Lower lobe of right lung (tissue), 2 donors: Measurements from ENCODE around the gene NUP43. TPM values are rescaled to one million over a fixed set of nuclear protein-coding genes. Genes with fewer than 3 reads are reported as not detected.

Experiments
- ATAC-seq, 2 donors: fragments of 200-7000 bp; cut with Tn5 transposase; one replicate each; pipeline ENCODE4 v1.9.1; 2020 to 2022; ENCODE audit warnings: mild to moderate bottlenecking in 2 of 2, moderate library complexity in 2 of 2
- DNase-seq: peaks from one replicate; pipeline ENCODE4 v3.0.0-alpha.2; 2020
- H3K27ac ChIP-seq: fragments of 200-600 bp; one replicate; pipeline ENCODE4 v1.8.0; 2022
- H3K27me3 ChIP-seq: fragments of 200-600 bp; one replicate; pipeline ENCODE4 v1.8.0; 2022; ENCODE audit warnings: low read depth
- H3K36me3 ChIP-seq: fragments of 200-600 bp; one replicate; pipeline ENCODE4 v1.8.0; 2022; ENCODE audit warnings: mild to moderate bottlenecking
- H3K4me1 ChIP-seq: fragments of 200-600 bp; one replicate; pipeline ENCODE4 v1.8.0; 2022
- H3K4me3 ChIP-seq: fragments of 200-600 bp; one replicate; pipeline ENCODE4 v1.8.0; 2022; ENCODE audit warnings: mild to moderate bottlenecking
- H3K9me3 ChIP-seq: fragments of 200-600 bp; one replicate; pipeline ENCODE4 v1.8.0; 2022
- intact Hi-C: fragments of 100-400 bp; cut with DNase I; formaldehyde crosslinking; loops from one replicate; pipeline ENCODE4 v1.11.0; 2022
- total RNA-seq: library from RNA; stranded (reverse); fragmentation: NEBNext Ultra II Directional; extraction: Animal tissue kit (Norgen Biotek cat#: 25700); gene quantifications from one replicate; pipeline ENCODE4 v1.2.1, GENCODE V29; 2021
- TF ChIP-seq, protein P1 (sequence below): fragments of 200-600 bp; IDR thresholded peaks from one replicate; pipeline ENCODE4 v1.8.0; 2022; ENCODE audit warnings: antibody characterized with exemption, mild to moderate bottlenecking
- donor health status: DM: no; HTN: yes; CAD: no; lungs with severe emphysema.

Gene NUP43
- total RNA-seq, 1 donor from 2014 or later = 22.0 TPM

DNA sequence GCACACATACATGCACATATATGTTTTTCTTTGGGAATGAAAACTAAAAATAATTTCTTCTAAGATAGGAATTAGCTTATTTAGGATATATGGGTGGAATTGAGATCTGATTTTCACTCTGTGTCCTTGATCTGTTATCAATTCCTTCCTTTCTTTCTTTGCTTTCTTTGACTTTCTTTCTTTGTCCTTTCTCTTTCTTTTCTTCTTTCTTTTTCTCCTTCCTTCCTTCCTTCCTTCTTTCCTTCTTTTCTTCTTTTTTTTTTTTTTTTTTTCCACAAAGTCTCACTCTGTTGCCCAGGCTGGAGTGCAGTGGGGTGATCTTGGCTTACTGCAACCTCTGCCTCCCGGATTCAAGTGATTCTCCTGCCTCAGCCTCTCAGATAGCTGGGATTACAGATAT lies 31.3 kb upstream of the NUP43 start:
- TF ChIP-seq, protein P1, sequence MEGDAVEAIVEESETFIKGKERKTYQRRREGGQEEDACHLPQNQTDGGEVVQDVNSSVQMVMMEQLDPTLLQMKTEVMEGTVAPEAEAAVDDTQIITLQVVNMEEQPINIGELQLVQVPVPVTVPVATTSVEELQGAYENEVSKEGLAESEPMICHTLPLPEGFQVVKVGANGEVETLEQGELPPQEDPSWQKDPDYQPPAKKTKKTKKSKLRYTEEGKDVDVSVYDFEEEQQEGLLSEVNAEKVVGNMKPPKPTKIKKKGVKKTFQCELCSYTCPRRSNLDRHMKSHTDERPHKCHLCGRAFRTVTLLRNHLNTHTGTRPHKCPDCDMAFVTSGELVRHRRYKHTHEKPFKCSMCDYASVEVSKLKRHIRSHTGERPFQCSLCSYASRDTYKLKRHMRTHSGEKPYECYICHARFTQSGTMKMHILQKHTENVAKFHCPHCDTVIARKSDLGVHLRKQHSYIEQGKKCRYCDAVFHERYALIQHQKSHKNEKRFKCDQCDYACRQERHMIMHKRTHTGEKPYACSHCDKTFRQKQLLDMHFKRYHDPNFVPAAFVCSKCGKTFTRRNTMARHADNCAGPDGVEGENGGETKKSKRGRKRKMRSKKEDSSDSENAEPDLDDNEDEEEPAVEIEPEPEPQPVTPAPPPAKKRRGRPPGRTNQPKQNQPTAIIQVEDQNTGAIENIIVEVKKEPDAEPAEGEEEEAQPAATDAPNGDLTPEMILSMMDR = no peak
- Histone ChIP-seq H3K27ac (no peak overlapping the region), H3K27me3 (no peaks in the 10 kb centered on the region), H3K9me3 (no peaks in the 10 kb centered on the region), H3K4me1 (peaks cover 10% of the 10 kb centered on the region), H3K36me3 (peaks cover 54% of the 10 kb centered on the region), H3K4me3 (no peak overlapping the region)
- DNase-seq (no peak), ATAC-seq (no peak)
- intact Hi-C loops = no loop called here

DNA sequence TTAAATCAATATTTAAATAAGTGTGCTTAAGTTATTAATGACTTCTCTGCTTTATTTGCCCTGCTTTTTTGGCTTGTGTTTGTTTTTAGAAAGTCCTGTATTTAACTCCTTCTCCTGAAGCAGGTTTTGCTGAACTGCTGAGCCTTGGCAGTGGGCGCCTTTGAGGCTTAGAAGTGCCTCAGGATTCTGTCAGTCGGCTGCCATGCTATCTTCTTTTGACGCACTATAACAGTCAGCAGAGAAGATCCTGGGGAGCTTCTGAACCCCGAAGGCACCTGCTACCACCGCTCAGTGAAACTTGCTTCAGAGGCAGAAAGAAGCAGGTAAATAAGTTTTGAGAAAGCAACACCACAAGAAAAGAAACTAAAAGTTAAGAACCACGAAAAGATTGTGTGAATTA lies 25.6 kb upstream of the NUP43 start:
- Histone ChIP-seq H3K27ac (no peak overlapping the region), H3K9me3 (no peaks in the 10 kb centered on the region), H3K4me3 (no peak overlapping the region), H3K36me3 (peaks cover 53% of the 10 kb centered on the region), H3K4me1 (no peaks in the 10 kb centered on the region), H3K27me3 (no peaks in the 10 kb centered on the region)
- ATAC-seq = no peak
- TF ChIP-seq, protein P1 = no peak
- DNase-seq = no peak
- intact Hi-C loops = no loop called here

DNA sequence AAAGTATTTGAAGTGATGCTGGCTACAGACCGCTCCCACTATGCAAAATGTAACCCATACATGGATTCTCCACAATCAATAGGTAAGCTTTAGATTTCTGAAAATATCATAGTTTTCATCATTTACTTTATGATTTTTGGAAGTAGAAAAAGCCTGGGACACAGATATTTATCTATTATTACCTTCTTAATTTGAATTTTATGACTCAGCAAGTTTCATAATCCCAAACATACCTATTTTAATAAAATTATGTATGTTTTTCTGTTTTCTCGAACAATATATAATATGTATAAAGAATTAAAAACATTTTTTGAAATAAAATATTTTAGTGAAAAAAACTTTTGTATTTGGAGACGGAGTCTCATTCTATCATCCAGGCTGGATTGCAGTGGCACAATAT lies 24.9 kb upstream of the NUP43 start:
- no peaks in the 10 kb centered on the region for H3K4me1 ChIP-seq
- no peak overlapping the region for H3K27ac ChIP-seq
- TF ChIP-seq, protein P1 = no peak
- ATAC-seq = no peak
- DNase-seq = no peak
- H3K4me3 ChIP-seq = no peak overlapping the region
- no peaks in the 10 kb centered on the region for H3K9me3 ChIP-seq
- H3K27me3 ChIP-seq = no peaks in the 10 kb centered on the region
- intact Hi-C loops = no loop called here
- peaks cover 49% of the 10 kb centered on the region for H3K36me3 ChIP-seq

DNA sequence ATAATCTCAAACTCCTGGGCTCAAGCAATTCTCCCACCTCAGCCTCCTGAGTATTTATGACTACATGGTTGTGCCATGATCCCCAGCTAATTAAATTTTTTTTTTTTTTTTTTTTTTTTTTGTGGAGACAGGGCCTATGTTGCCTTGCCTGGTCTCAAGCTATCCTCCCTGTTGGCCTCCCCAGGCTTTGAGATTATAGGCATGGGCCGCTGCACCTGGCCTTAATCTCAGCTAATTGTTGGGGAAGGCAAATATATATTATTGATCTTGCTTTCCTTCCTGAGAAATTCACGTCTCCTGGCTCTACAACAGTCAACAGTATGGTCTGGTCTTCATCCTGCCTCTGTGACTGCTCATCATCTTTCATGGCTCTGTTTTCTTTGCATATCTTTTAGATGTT lies 23.3 kb upstream of the NUP43 start:
- DNase-seq (no peak), ATAC-seq (no peak)
- H3K27ac ChIP-seq = no peak overlapping the region
- TF ChIP-seq, protein P1 = no peak
- H3K4me1 ChIP-seq = no peaks in the 10 kb centered on the region
- no peaks in the 10 kb centered on the region for H3K27me3 ChIP-seq
- peaks cover 39% of the 10 kb centered on the region for H3K36me3 ChIP-seq
- H3K4me3 ChIP-seq = no peak overlapping the region
- intact Hi-C loops = no loop called here
- no peaks in the 10 kb centered on the region for H3K9me3 ChIP-seq

DNA sequence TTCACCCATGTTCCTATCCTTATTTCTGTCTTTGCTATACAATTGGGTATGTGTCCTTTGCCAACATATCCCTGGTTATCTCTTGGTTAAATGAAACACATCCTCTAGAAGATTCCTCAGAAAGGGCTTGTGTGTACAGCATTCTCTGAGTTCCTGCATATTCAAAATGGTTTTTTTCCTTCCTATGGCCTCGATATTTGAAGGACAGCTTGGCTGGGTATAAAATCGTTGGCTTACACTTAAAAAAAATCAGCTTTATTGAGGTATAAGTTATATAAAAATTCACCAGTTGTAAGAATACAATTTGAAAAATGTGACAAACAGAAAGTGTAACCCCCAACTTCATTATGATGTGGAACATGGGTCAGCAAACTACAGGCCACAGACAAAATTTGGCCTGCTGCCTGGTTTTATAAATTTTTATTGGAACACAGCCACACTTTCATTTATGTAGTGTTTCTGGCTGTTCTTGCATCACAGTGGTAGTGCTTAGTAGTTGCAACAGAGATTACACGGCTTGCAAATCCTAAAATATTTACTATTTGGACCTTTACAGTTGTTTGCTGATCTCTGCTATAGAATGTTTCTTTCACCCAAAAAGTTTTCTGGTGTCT lies 19.9 kb upstream of the NUP43 start:
- intact Hi-C loops = no loop called here

More for the DNA sequence above, 19.9 kb upstream of the NUP43 start:
- ATAC-seq = no peak
- no peaks in the 10 kb centered on the region for H3K9me3 ChIP-seq
- peaks cover 7% of the 10 kb centered on the region for H3K36me3 ChIP-seq
- H3K27ac ChIP-seq = no peak overlapping the region
- DNase-seq = no peak
- no peaks in the 10 kb centered on the region for H3K27me3 ChIP-seq
- H3K4me1 ChIP-seq = peaks cover 3% of the 10 kb centered on the region
- H3K4me3 ChIP-seq = no peak overlapping the region
- TF ChIP-seq, protein P1 = no peak
